ENCODE data around the gene TBCA.
"Not testable (repeated sequence)": the region's sequence is repeated elsewhere in the genome, so short reads cannot be mapped to it uniquely, and the experiment has no call there.

Gene TBCA

GRCh38 chr5:77771452-77771851 is 4.7 kb downstream of the TBCA start:
- no peak for DNase-seq

GRCh38 chr5:77770293-77771005 is 5.7 kb downstream of the TBCA start:
- no peak for DNase-seq

- no peak for DNase-seq
These were observed 7.2 kb downstream of the TBCA start for GRCh38 chr5:77768978-77769377.

- no peak for DNase-seq
These were observed 8.8 kb downstream of the TBCA start for GRCh38 chr5:77767301-77767700.

GRCh38 chr5:77761606-77762005 is 14.5 kb downstream of the TBCA start:
- DNase-seq = no peak

GRCh38 chr5:77758141-77758938 is 17.8 kb downstream of the TBCA start:
- DNase-seq = no peak

GRCh38 chr5:77751328-77752023 is 24.7 kb downstream of the TBCA start:
- DNase-seq = no peak

- DNase-seq = not testable (repeated sequence)
These were observed 25.2 kb downstream of the TBCA start for GRCh38 chr5:77750928-77751327.

GRCh38 chr5:77748160-77748559 is 28.0 kb downstream of the TBCA start:
- no peak for DNase-seq

GRCh38 chr5:77744116-77744515 is 32.0 kb downstream of the TBCA start:
- DNase-seq = no peak

GRCh38 chr5:77743181-77743580 is 33.0 kb downstream of the TBCA start:
- DNase-seq = no peak

GRCh38 chr5:77741608-77742007 is 34.5 kb downstream of the TBCA start:
- DNase-seq = no peak

GRCh38 chr5:77734885-77735284 is 41.3 kb downstream of the TBCA start:
- DNase-seq = no peak

GRCh38 chr5:77733130-77733529 is 43.0 kb downstream of the TBCA start:
- no peak for DNase-seq

- DNase-seq = no peak
These were observed 48.9 kb downstream of the TBCA start for GRCh38 chr5:77727190-77727589.

- DNase-seq = no peak
These were observed 50.5 kb downstream of the TBCA start for GRCh38 chr5:77725616-77726015.

- DNase-seq = no peak
These were observed 51.2 kb downstream of the TBCA start for GRCh38 chr5:77724934-77725333.

- DNase-seq = no peak
These were observed 56.3 kb downstream of the TBCA start for GRCh38 chr5:77719666-77720363.

- no peak for DNase-seq
These were observed 57.1 kb downstream of the TBCA start for GRCh38 chr5:77718934-77719610.

GRCh38 chr5:77709993-77710685 is 66.0 kb downstream of the TBCA start:
- no peak for DNase-seq

- no peak for DNase-seq
These were observed 66.8 kb downstream of the TBCA start for GRCh38 chr5:77709340-77709739.

GRCh38 chr5:77707791-77708190 is 68.3 kb downstream of the TBCA start:
- DNase-seq = no peak

Measured in DMS79 treated with DMSO at 0.1 percent for 48 hours (cell line).